Measurements from ENCODE around the gene SORCS3.

The SORCS3 gene

DNA sequence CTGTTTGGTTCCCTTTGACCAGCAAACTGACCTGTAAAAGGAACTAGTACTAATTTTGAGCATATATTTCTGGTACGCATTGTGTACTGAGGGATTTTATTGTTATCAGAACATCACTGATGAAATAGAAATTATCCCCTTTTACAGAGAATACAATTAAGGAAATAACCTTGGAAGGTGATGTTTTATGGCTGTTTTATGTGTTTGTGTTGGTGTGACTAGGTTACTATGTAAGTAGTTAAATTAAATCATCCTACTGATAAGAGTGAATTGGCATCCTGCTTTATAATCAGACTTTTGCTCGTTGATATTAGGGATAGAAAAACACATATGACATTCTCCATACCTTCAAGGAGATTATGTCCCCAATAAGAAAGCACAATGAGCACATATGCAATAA, 596.6 kb downstream of the SORCS3 start:
- ATAC-seq (replicated peaks): no peak

DNA sequence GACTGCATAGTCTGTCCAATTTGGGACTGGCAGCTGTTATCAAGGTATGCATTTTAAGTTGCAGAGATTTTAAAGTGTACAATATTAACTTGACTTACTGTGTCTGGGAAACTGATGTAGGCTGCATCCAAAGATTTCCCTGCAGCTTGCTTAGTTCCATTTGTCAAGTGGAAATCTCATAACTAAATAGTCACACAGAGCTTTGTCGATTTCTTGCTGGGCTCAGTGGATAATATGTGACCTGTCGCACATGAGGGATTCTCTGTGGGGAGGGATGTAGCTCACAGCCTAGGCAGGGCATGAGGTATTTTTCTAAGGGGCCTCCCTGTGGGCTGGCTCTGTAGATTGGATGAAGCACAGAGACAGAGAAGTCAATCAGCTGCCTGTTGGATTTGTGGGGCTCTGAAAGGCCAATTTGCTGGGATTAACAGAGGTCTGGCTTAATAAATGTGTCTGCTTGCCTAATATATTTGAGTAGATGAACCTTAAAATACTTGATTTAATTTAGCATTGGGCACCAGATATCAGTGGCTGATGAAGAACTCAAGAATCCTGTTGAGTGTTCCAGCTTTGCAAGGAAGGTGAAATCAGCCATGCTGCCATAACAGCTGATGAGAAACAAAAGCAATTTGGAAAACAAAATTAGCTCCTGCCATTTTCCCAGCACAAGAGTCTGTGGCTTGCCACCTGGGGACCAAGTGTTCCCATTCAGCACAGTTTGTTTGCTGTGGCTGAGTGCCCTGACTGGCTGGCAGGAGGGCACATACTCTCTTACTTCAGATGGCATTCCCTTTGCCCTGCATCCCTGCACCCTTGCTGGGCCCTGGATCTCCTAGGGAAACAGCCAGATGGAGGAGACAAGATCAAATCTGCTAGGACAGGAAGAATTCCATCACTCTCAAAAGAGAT, 598.5 kb downstream of the SORCS3 start:
- H3K36me3 Mint-ChIP-seq: no peaks in the 10 kb centered on the region
- H3K4me3 Mint-ChIP-seq: no peak overlapping the region
- H3K27me3 Mint-ChIP-seq: no peaks in the 10 kb centered on the region
- DNase-seq: no peak
- no peak for ATAC-seq (replicated peaks)
- no peaks in the 10 kb centered on the region for H3K4me1 Mint-ChIP-seq
- H3K9me3 Mint-ChIP-seq: peaks cover 6 to 8% of the 10 kb centered on the region in 2 donors
- H3K27ac Mint-ChIP-seq: no peak overlapping the region

More for the DNA sequence above, 596.6 kb downstream of the SORCS3 start:
- H3K4me1 Mint-ChIP-seq: no peaks in the 10 kb centered on the region
- H3K4me3 Mint-ChIP-seq: no peak overlapping the region
- no peak overlapping the region for H3K27ac Mint-ChIP-seq
- peaks cover 13% of the 10 kb centered on the region in 2 donors for H3K9me3 Mint-ChIP-seq
- H3K36me3 Mint-ChIP-seq: no peaks in the 10 kb centered on the region
- DNase-seq: no peak
- H3K27me3 Mint-ChIP-seq: no peaks in the 10 kb centered on the region

DNA sequence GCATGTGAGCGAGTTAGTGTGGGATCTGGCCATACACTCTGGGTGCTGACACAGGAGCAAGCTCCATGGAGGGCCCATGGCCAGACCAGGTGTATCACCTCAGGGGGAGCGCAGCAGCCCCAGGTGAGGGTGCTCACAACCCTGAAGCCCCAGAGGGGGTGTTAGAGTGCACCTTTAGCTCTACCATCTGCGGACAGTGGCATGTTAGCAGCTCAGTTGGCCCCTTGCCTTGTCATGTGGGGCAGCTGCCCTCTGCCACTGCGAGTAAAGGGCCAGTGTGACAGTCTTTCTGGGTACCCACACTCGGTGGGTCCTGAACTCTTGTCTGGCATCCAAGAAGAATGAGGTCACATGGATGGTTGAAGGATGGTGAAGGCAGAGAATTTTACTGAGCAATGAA, 600.2 kb downstream of the SORCS3 start:
- Mint-ChIP-seq H3K4me1 (no peaks in the 10 kb centered on the region), H3K9me3 (peaks cover 0 to 4% of the 10 kb centered on the region in 2 donors), H3K27ac (no peak overlapping the region), H3K36me3 (no peaks in the 10 kb centered on the region), H3K4me3 (no peak overlapping the region), H3K27me3 (no peaks in the 10 kb centered on the region)
- no peak for DNase-seq
- ATAC-seq (replicated peaks): no peak

DNA sequence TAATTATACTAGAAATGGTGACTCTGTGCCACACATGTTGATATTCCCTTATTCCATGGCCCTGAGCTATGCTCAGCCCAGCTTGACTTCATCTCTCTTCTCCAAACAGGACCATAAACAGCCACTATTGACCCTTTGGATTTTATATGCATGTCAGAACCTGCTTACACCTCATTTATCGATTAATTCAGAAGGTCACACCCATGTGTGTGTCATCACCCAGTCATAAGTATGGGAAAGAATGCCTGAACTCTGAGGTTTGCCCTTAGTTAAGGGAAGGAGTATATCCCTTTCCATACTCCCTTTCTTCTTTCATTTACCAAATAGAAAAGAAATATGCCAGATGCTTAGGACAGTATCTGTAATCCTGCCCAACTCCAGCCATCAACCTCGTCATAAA, 602.3 kb downstream of the SORCS3 start:
- H3K9me3 Mint-ChIP-seq: peaks cover 0 to 4% of the 10 kb centered on the region in 2 donors

DNA sequence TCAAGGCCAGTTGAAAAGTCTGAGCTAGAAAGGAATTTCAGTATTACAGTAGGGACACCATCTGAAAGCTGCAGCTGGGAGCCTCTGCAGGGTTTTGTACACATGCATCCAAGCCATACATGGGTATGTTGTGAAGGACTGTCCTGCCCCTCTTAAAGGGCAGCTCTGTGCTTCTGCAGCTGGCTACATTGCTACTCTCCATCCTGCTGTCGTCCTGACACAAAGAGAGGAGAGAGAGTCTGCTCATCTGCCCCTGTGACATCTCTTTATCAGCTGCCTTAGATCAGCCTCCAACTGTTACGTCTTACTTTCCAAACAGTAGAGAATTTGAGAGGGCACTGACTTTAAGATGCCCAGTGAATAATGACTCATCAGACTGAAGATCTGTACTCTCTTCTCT, 602.7 kb downstream of the SORCS3 start:
- Mint-ChIP-seq H3K27me3 (no peaks in the 10 kb centered on the region), H3K9me3 (peaks cover 0 to 4% of the 10 kb centered on the region in 2 donors), H3K27ac (no peak overlapping the region), H3K36me3 (no peaks in the 10 kb centered on the region), H3K4me1 (no peaks in the 10 kb centered on the region), H3K4me3 (no peak overlapping the region)
- ATAC-seq (replicated peaks): no peak
- DNase-seq: no peak

More for the DNA sequence above, 602.3 kb downstream of the SORCS3 start:
- DNase-seq (no peak), ATAC-seq (replicated peaks) (no peak)
- Mint-ChIP-seq H3K36me3 (no peaks in the 10 kb centered on the region), H3K27me3 (no peaks in the 10 kb centered on the region), H3K27ac (no peak overlapping the region), H3K4me1 (no peaks in the 10 kb centered on the region), H3K4me3 (no peak overlapping the region)

DNA sequence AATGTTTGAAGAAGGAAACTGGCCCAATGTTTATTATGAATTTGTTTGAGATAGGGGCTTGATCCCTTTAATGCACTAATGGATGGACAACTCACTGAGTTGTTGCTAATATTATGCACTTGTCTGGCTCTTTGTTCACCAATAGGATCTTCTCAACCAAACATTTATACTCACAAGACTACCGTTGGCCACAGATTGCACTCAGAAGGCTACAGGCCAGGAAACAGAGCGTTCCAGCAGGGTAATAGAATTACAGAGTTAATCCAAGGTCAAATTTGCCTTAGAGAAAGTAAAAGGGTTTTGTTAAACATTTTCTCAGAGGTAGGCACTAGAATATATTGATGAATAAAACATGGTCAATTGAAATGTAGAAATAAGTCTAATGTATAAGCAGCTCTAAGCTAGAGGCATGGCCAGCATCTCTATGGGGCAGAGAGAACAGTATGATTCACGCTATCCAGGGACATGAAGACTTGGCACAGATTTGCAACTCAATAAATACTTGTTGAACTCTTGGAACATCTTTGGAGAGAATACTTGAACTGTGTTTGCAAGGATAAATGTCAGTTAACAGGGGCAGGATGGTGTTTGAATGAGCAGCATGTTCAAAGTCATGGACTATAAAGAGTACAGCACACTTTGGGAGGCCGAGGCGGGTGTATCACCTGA, 606.9 kb downstream of the SORCS3 start:
- Mint-ChIP-seq H3K4me3 (no peak overlapping the region), H3K36me3 (no peaks in the 10 kb centered on the region), H3K4me1 (no peaks in the 10 kb centered on the region), H3K9me3 (no peaks in the 10 kb centered on the region), H3K27ac (no peak overlapping the region), H3K27me3 (no peaks in the 10 kb centered on the region)
- no peak for ATAC-seq (replicated peaks)
- no peak for DNase-seq

DNA sequence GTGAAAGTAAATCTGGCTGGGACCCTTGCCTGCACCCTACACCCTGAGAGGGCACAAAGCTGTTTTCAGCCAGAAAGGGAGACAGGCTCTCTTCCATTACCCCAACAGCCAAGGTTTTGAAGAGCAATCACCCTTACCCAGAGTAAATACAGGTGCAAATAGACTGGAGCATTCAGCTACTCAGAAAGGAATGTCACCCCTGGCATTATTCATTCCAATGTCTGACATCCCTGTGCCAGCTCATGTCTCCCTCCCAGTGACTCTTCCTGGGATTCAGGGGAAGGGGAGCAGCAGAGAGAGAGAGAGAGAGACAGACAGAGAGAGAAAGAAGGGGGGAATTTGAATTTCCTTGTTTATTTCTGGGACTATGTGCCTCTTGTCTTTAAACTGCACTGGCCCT, 611.8 kb downstream of the SORCS3 start:
- no peak for ATAC-seq (replicated peaks)
- Mint-ChIP-seq H3K27ac (no peak overlapping the region), H3K27me3 (no peaks in the 10 kb centered on the region)

DNA sequence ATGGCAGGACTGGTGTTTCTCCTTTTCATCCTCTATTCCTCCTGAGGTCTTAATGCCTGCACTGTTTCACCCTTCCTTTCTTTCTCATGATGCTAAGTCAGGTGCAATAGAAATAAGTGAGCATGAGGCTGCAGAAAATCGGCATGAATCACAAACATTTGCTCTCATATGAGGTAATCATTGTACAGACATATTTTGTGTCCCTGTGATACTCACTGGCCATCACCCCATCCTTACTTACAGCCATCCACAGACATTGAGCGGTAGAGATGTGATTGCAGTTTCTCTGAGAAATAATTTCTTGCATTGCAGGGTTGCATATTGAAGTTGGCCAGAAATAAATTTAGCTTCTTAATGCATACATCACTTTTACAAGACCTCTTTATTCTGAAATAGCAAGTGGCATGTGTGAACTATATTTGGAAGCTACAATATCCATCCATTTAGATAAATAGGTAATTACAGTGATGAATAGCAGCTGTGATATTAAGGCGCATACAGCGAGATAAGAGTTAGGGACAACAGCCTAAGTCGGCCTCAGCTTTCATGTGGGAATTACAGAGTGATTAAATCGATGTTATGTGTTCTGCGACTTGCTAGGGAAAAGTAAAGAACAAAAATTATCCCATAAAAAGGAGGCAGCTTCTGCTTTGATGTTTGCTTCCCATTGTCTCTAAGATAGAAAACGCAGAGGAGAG, 612.6 kb downstream of the SORCS3 start:
- DNase-seq (no peak), ATAC-seq (replicated peaks) (no peak)
- Mint-ChIP-seq H3K9me3 (no peaks in the 10 kb centered on the region), H3K36me3 (no peaks in the 10 kb centered on the region), H3K4me1 (no peaks in the 10 kb centered on the region), H3K4me3 (no peak overlapping the region), H3K27me3 (no peaks in the 10 kb centered on the region), H3K27ac (no peak overlapping the region)

More for the DNA sequence above, 611.8 kb downstream of the SORCS3 start:
- Mint-ChIP-seq H3K4me3 (no peak overlapping the region), H3K36me3 (no peaks in the 10 kb centered on the region), H3K4me1 (no peaks in the 10 kb centered on the region), H3K9me3 (no peaks in the 10 kb centered on the region)
- no peak for DNase-seq

DNA sequence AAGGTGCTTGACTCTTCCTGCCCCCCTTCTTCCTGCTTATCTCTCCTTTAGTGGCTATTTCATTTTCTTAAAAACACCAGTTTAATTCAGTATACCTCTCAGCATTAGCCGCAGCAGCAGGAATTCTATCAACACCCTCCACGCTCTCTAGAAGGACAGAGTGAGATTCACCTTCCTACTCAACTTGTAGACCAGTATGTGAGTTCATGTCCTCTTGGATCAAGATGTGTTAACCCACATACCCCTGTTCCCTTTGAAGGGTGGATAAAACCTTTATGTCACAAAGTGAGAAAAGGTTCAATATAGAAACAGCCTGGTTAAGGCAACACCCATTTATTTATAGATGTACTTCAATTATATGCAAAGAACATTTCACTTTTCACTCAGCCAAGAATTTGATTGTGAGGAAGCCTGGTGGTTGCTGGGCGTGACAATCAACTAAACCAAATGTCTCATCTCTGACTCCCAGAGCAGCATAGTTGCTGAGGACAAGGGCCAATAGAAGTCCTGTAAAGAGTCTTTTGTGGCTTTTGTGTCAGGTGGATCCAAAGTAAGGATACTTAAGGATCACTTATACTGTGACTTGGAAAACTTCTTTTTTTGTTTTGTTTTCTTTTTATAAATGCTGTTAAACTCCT, 617.1 kb downstream of the SORCS3 start:
- Mint-ChIP-seq H3K27me3 (no peaks in the 10 kb centered on the region), H3K4me3 (no peak overlapping the region), H3K27ac (no peak overlapping the region), H3K4me1 (no peaks in the 10 kb centered on the region), H3K36me3 (no peaks in the 10 kb centered on the region), H3K9me3 (no peaks in the 10 kb centered on the region)
- DNase-seq (no peak), ATAC-seq (replicated peaks) (no peak)

DNA sequence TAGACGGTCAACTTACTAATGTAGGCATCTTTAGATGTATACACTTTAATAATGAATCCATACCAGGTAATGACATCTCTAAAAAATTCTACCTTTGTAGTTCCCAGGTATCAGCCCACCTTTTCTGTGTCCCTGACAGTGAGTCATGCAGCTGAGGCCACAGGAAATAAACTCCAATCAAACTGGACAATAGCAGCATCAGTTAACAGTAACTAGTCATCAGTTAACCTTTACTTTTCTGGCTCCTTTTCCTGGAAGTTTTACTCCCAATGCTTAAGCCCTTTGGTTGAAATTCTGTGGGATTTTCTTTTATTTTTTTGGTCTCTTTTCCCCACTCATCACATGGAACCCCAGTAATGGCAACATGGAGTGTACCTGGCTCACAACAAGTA, 617.6 kb downstream of the SORCS3 start:
- Mint-ChIP-seq H3K27ac (no peak overlapping the region), H3K4me1 (no peaks in the 10 kb centered on the region), H3K27me3 (no peaks in the 10 kb centered on the region), H3K36me3 (no peaks in the 10 kb centered on the region), H3K4me3 (no peak overlapping the region), H3K9me3 (peaks cover 0 to 2% of the 10 kb centered on the region in 2 donors)
- ATAC-seq (replicated peaks): no peak
- DNase-seq: no peak

DNA sequence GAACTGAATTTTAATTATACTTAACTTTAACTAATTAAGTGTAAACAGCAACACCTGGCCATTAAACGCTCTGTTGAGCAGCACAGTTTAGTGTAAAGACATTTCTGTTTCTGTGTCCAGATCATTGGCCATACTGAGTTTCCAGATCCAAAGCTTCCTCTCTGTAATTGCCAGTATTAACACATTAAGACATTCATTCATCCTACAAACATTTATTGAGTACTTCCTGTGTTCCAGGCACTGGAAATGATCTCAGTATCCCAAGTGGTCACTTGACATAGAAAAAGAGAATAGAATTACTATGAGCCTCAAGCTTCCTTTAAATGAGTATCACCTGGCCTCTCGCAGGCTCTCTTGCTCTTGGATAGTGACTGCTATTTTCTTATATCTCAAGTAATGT, 618.1 kb downstream of the SORCS3 start:
- DNase-seq (no peak), ATAC-seq (replicated peaks) (no peak)
- Mint-ChIP-seq H3K9me3 (peaks cover 0 to 2% of the 10 kb centered on the region in 2 donors), H3K27ac (no peak overlapping the region), H3K4me1 (no peaks in the 10 kb centered on the region), H3K27me3 (no peaks in the 10 kb centered on the region), H3K36me3 (no peaks in the 10 kb centered on the region), H3K4me3 (no peak overlapping the region)

DNA sequence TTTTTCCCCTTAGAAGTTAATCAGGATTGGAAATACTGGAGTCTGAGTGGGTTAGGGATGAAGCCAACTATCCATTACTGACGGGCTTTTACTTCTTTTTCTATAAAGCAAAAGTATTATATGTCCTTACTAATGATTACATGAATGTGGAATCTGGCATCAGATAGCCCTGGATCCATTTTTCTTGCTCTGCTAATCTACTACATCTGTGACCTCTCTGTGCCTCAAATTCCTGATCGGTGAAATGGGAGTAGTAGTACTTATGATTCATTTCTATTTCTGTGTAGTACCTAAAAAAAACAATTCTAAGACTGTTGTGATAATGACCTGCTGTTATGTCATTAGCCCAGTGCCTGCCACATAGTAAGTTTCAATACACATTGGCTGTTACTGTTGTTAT, 621.6 kb downstream of the SORCS3 start:
- no peak overlapping the region for H3K4me3 Mint-ChIP-seq
- peaks cover 0 to 2% of the 10 kb centered on the region in 2 donors for H3K9me3 Mint-ChIP-seq
- DNase-seq (no peak), ATAC-seq (replicated peaks) (no peak)
- H3K36me3 Mint-ChIP-seq: no peaks in the 10 kb centered on the region
- no peak overlapping the region for H3K27ac Mint-ChIP-seq
- no peaks in the 10 kb centered on the region for H3K27me3 Mint-ChIP-seq
- no peaks in the 10 kb centered on the region for H3K4me1 Mint-ChIP-seq

DNA sequence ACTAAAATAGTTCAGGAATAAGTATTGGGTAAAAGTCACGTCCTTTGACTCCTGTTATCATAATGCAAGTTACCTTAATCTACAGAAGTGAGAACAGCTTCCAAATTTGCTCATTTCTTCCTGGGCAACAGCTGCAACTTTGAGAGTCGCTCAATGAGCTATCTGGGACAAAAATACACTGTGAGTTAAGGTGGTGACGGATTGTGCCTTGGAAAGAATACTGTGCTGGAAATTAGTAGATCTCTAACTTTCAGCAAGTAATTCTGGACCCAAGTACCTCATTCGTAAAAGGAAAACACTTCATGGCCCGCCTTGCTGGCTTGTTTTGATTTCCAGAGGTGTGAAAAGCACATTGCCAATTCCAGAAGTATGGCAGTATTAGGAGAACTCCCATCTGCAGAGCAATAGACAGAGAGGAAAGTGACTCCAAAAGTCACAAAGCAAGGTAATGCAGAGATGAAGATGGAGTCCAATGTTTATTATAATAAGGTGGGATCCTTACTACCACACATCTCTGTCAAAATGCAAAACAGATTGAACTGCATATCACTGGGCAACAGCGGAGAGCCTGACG, 626.0 kb downstream of the SORCS3 start:
- Mint-ChIP-seq H3K4me1 (no peaks in the 10 kb centered on the region), H3K9me3 (peaks cover 0 to 4% of the 10 kb centered on the region in 2 donors), H3K27me3 (no peaks in the 10 kb centered on the region), H3K4me3 (no peak overlapping the region), H3K27ac (no peak overlapping the region), H3K36me3 (no peaks in the 10 kb centered on the region)
- DNase-seq (no peak), ATAC-seq (replicated peaks) (no peak)

DNA sequence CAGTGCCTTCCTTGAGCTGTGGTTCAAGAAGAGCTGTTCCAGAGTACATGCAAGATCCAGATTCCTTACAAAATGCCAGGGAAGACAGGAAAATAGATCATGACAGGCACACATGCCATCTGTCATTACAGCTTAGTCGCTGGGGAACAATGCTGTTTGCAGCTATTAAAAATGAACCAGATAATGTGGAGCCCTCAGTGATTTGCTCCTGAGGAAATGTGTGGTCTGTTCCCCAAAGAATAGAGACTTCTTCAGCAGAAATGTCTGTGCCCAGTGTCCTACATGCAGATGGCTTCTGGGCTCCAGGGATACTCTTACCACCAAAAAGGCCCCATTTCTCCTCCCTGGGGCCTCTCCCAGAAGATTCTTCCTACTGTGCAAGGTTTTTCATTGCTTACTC, 627.9 kb downstream of the SORCS3 start:
- Mint-ChIP-seq H3K27ac (no peak overlapping the region), H3K36me3 (no peaks in the 10 kb centered on the region), H3K9me3 (peaks cover 0 to 2% of the 10 kb centered on the region in 2 donors), H3K4me1 (no peaks in the 10 kb centered on the region), H3K27me3 (no peaks in the 10 kb centered on the region), H3K4me3 (no peak overlapping the region)
- ATAC-seq (replicated peaks) (no peak), DNase-seq (no peak)

All from stimulated activated naive B cell treated with anti-CD40 and anti-IgM and Interleukin-4, amounts not matched to agents 10 μg/mL and 1 μg/mL and 100 μg/mL, for 72 hours (primary cell).